Central memory CD8-positive, alpha-beta T cell (primary cell): ENCODE data around the gene DGKB.

Source experiments
- ATAC-seq: fragments of 150-1000 bp; cut with Tn5 transposase; replicated peaks from 2 replicates; pipeline ENCODE4 v1.10.0; 2022; ENCODE audit warnings: mild to moderate bottlenecking, moderate FRiP score, moderate number of reproducible peaks; ENCODE audit not compliant: poor library complexity, severe bottlenecking; ENCODE audit errors: extremely low read depth
- DNase-seq, 2 donors: peaks; one replicate each; pipeline ENCODE4 v3.0.0; 2021; ENCODE audit warnings: low spot score in 2 of 2
- H3K27ac Mint-ChIP-seq: one replicate; pipeline ENCODE4 v1.8.0; 2022; ENCODE audit warnings: low read depth, mild to moderate bottlenecking, moderate library complexity, mixed read lengths
- H3K27me3 Mint-ChIP-seq: one replicate; pipeline ENCODE4 v1.8.0; 2022; ENCODE audit warnings: mixed read lengths
- H3K36me3 Mint-ChIP-seq: one replicate; pipeline ENCODE4 v1.8.0; 2022; ENCODE audit warnings: mild to moderate bottlenecking, moderate library complexity, mixed read lengths; ENCODE audit not compliant: insufficient read depth
- H3K4me1 Mint-ChIP-seq: one replicate; pipeline ENCODE4 v1.8.0; 2022; ENCODE audit warnings: mixed read lengths
- H3K4me3 Mint-ChIP-seq: one replicate; pipeline ENCODE4 v1.8.0; 2022; ENCODE audit warnings: mild to moderate bottlenecking, moderate library complexity, mixed read lengths
- H3K9me3 Mint-ChIP-seq: one replicate; pipeline ENCODE4 v1.8.0; 2022; ENCODE audit warnings: mixed read lengths

Gene DGKB

DNA sequence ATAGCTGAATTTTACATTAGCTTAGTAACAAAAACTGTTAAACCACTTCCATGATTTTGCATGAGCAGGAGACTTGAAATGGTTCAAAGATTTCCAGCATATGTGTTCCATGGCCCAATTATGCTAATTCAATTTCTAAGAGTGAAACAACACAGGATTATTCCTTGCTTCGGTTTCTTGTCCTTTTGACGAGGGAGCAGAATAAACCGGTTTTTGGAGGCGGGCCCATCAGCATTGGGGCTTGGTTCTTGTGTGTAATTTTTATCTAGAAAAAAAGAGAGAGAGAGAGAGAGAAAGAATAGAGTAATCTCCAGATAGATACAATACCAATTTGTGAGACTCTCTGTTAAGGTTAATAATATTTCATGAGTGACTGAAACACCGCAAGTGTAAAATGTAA is 753.6 kb downstream of the DGKB start:
- no peaks in the 10 kb centered on the region for H3K4me1 Mint-ChIP-seq
- H3K27ac Mint-ChIP-seq: no peak overlapping the region
- DNase-seq: no peak
- no peaks in the 10 kb centered on the region for H3K27me3 Mint-ChIP-seq
- ATAC-seq: no peak
- no peaks in the 10 kb centered on the region for H3K9me3 Mint-ChIP-seq
- H3K4me3 Mint-ChIP-seq: no peak overlapping the region
- no peaks in the 10 kb centered on the region for H3K36me3 Mint-ChIP-seq

DNA sequence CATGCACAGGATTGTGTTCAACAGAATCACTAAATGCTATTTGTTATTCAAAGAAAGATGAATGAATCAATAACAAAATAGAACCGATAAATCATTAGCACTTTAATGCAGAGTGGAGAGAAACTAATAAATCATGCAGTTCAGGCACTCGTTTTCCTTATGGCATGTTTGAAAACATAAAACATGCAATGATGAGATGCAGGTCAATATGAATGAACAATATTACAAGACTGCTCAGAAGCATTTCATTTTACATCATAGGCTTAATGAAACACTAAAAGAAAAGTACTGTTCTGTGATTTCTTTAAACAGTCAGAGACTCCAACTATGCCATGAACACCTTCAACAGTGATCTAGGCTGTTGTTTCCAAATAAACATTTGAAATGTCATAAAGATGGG is 755.0 kb downstream of the DGKB start:
- Mint-ChIP-seq H3K4me1 (no peaks in the 10 kb centered on the region), H3K27me3 (no peaks in the 10 kb centered on the region)
- no peak for ATAC-seq

GRCh38 chr7:14144538-14144937 is 758.0 kb downstream of the DGKB start:
- ATAC-seq: no peak
- Mint-ChIP-seq H3K4me1 (no peaks in the 10 kb centered on the region), H3K27me3 (no peaks in the 10 kb centered on the region), H3K27ac (no peak overlapping the region), H3K9me3 (no peaks in the 10 kb centered on the region), H3K4me3 (no peak overlapping the region), H3K36me3 (no peaks in the 10 kb centered on the region)
- no peak for DNase-seq

More for the DNA sequence above, 755.0 kb downstream of the DGKB start:
- H3K36me3 Mint-ChIP-seq: no peaks in the 10 kb centered on the region
- H3K4me3 Mint-ChIP-seq: no peak overlapping the region
- no peak overlapping the region for H3K27ac Mint-ChIP-seq
- no peaks in the 10 kb centered on the region for H3K9me3 Mint-ChIP-seq
- no peak for DNase-seq

DNA sequence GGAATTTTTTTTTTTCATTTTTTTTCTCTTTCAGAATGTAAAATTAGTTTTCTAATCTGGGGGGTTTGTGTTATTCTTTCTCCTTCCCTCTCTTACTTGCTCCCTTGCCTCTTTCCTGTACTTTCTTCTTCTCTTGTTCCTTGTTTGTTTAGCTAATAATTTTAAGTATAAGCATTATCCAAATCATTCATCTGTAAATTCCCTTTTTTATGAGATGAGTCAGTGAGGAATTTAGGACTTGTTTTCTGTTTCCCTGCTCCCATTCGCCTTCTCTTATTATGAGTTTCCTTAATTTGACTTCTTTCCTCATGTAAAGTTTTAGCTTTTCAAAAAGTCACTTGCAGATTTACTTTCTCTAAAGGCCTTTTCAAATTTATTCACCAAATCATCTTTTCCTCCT is 758.4 kb downstream of the DGKB start:
- Mint-ChIP-seq H3K4me1 (no peaks in the 10 kb centered on the region), H3K4me3 (no peak overlapping the region), H3K27me3 (no peaks in the 10 kb centered on the region), H3K9me3 (no peaks in the 10 kb centered on the region), H3K36me3 (no peaks in the 10 kb centered on the region), H3K27ac (no peak overlapping the region)
- ATAC-seq (no peak), DNase-seq (no peak)

GRCh38 chr7:14137676-14138075 is 764.9 kb downstream of the DGKB start:
- H3K27me3 Mint-ChIP-seq: no peaks in the 10 kb centered on the region
- H3K9me3 Mint-ChIP-seq: no peaks in the 10 kb centered on the region
- ATAC-seq (no peak), DNase-seq (no peak)
- no peaks in the 10 kb centered on the region for H3K4me1 Mint-ChIP-seq
- no peak overlapping the region for H3K27ac Mint-ChIP-seq
- H3K4me3 Mint-ChIP-seq: no peak overlapping the region
- no peaks in the 10 kb centered on the region for H3K36me3 Mint-ChIP-seq

DNA sequence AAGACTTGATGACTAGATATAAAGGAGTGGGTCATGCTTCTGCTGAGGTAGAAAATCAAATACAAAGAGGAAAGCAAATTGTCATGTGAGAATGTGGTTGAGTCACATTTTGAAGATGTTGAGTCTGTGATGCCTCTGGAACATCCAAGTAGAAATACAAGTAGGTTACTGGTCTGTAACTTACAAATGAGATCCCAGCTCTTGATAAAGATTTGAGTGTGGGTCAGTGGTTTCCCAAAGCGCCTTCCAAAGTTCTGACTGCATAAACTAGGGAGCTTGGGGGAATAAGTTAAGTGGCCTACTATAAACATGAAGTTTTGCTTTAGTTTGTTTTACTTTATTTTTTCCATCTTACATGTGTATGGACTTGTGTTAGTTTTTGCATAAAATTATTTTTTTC is 768.8 kb downstream of the DGKB start:
- Mint-ChIP-seq H3K4me1 (no peaks in the 10 kb centered on the region), H3K36me3 (no peaks in the 10 kb centered on the region), H3K4me3 (no peak overlapping the region), H3K27ac (no peak overlapping the region), H3K27me3 (no peaks in the 10 kb centered on the region), H3K9me3 (no peaks in the 10 kb centered on the region)
- ATAC-seq: no peak
- no peak for DNase-seq

DNA sequence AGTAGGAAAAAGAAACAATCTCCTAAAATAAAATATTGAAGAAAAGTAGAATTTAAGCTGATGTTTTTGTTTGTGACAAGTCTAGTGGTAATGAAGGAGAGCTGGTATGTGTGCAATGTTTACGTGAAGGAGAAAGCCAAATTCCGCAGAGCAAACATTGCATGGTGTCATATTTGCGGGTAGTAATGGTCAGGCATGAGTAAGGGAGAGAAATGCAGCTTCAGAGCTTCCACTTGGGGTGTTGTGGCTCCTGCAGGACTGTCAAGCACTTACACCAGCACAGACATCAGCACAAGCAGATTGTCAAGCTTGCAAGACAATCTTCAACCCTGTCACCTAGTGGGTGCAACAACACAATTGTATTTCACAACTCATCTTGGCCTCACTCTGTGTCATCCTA is 776.6 kb downstream of the DGKB start:
- H3K4me3 Mint-ChIP-seq: no peak overlapping the region
- H3K9me3 Mint-ChIP-seq: no peaks in the 10 kb centered on the region
- no peak for DNase-seq
- H3K27me3 Mint-ChIP-seq: peaks cover 20% of the 10 kb centered on the region
- H3K4me1 Mint-ChIP-seq: no peaks in the 10 kb centered on the region
- H3K36me3 Mint-ChIP-seq: no peaks in the 10 kb centered on the region
- no peak for ATAC-seq
- no peak overlapping the region for H3K27ac Mint-ChIP-seq

GRCh38 chr7:14124716-14125115 is 777.8 kb downstream of the DGKB start:
- DNase-seq: no peak

DNA sequence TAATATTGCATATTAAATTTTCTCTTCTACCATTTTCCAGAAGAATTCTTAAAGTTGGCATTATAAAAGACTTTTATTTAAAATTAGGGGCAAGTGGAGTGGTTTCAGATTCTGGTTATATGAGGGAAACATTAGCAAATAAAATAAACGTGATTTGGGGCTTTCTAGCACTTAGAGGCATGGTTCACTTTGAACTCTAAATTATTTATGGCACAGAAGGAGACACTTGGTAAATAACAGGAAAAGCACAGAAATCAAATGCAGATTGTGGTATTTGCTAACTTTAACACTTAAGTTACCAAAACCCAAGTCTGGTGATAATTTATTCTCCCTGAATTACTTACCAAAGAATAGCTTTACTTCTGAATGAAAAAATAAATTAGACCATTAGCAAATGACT is 778.6 kb downstream of the DGKB start:
- ATAC-seq (no peak), DNase-seq (no peak)
- Mint-ChIP-seq H3K4me3 (no peak overlapping the region), H3K4me1 (no peaks in the 10 kb centered on the region), H3K27me3 (peaks cover 21% of the 10 kb centered on the region), H3K9me3 (no peaks in the 10 kb centered on the region), H3K36me3 (no peaks in the 10 kb centered on the region), H3K27ac (no peak overlapping the region)

More at GRCh38 chr7:14124716-14125115, 777.8 kb downstream of the DGKB start:
- H3K36me3 Mint-ChIP-seq: no peaks in the 10 kb centered on the region
- H3K27ac Mint-ChIP-seq: no peak overlapping the region
- ATAC-seq: no peak
- H3K4me3 Mint-ChIP-seq: no peak overlapping the region
- H3K4me1 Mint-ChIP-seq: no peaks in the 10 kb centered on the region
- no peaks in the 10 kb centered on the region for H3K9me3 Mint-ChIP-seq
- H3K27me3 Mint-ChIP-seq: peaks cover 20% of the 10 kb centered on the region

- no peaks in the 10 kb centered on the region for H3K36me3 Mint-ChIP-seq
- ATAC-seq (no peak), DNase-seq (no peak)
- no peak overlapping the region for H3K27ac Mint-ChIP-seq
- no peaks in the 10 kb centered on the region for H3K4me1 Mint-ChIP-seq
- no peak overlapping the region for H3K4me3 Mint-ChIP-seq
- peaks cover 10% of the 10 kb centered on the region for H3K9me3 Mint-ChIP-seq
- peaks cover 16% of the 10 kb centered on the region for H3K27me3 Mint-ChIP-seq
Measured at GRCh38 chr7:14115701-14116100, 786.9 kb downstream of the DGKB start.

GRCh38 chr7:14104861-14105260 is 797.7 kb downstream of the DGKB start:
- H3K4me1 Mint-ChIP-seq: no peaks in the 10 kb centered on the region
- H3K36me3 Mint-ChIP-seq: peaks cover 2% of the 10 kb centered on the region
- no peak overlapping the region for H3K27ac Mint-ChIP-seq

DNA sequence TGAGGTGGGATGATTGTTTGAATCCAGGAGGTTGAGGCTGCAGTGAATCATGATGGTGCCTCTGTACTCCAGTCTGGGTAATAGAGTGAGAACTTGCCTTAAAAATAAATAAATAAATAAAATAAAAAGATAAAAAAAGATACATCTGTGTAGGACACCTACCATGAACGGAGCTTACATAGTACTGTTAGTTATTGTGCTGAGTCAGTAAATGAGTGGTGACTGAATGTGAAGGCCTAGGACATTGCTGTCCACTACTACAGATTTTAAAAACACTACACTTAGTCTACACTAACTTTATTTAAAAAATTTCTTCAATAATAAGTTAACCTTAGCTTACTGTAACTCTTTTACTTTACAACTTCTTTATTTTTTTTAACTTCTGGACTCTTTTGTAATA is 806.4 kb downstream of the DGKB start:
- peaks cover 2% of the 10 kb centered on the region for H3K36me3 Mint-ChIP-seq
- DNase-seq: no peak
- no peaks in the 10 kb centered on the region for H3K9me3 Mint-ChIP-seq
- no peaks in the 10 kb centered on the region for H3K4me1 Mint-ChIP-seq
- no peak overlapping the region for H3K4me3 Mint-ChIP-seq
- ATAC-seq: no peak
- no peaks in the 10 kb centered on the region for H3K27me3 Mint-ChIP-seq
- no peak overlapping the region for H3K27ac Mint-ChIP-seq

More at GRCh38 chr7:14104861-14105260, 797.7 kb downstream of the DGKB start:
- H3K9me3 Mint-ChIP-seq: no peaks in the 10 kb centered on the region
- H3K27me3 Mint-ChIP-seq: no peaks in the 10 kb centered on the region
- H3K4me3 Mint-ChIP-seq: no peak overlapping the region
- DNase-seq: no peak
- ATAC-seq: no peak

- Mint-ChIP-seq H3K9me3 (no peaks in the 10 kb centered on the region), H3K4me3 (no peak overlapping the region), H3K4me1 (no peaks in the 10 kb centered on the region), H3K27me3 (no peaks in the 10 kb centered on the region), H3K27ac (no peak overlapping the region), H3K36me3 (no peaks in the 10 kb centered on the region)
- DNase-seq (no peak), ATAC-seq (no peak)
Measured at GRCh38 chr7:14095233-14095950, 807.2 kb downstream of the DGKB start.
